A549 treated with dexamethasone at 1 μM for 4 hours (cell line): ENCODE results near the gene HES4. TPM values are rescaled to one million over a fixed set of nuclear protein-coding genes. Genes with fewer than 3 reads are reported as not detected.

Experiments
- total RNA-seq: library from RNA; stranded (reverse); fragments of 200-300 nt; extraction: Qiagen RNA extraction; gene quantifications from 5 replicates; pipeline ENCODE4 v1.2.3, GENCODE V29; 2022

Gene HES4
- 21.4 to 44.8 TPM (median 36.2 TPM) in 5 replicates for total RNA-seq

GRCh38 chr1:999725-1000356 lies at the start of gene HES4:
Gene HES4 (minus strand): TSS chr1:1000097. CDS start chr1:999973, 124 bp downstream.

GRCh38 chr1:1020000-1020404 lies 20.1 kb upstream of the HES4 start, which contains the start of gene AGRN:
Gene AGRN (plus strand): TSS chr1:1020120. CDS start chr1:1020173, 53 bp downstream.

GRCh38 chr1:1013105-1013921 lies 13.4 kb upstream of the HES4 start, which contains the start of gene ISG15:
Gene ISG15 (plus strand): TSS chr1:1013497. CDS start chr1:1013574, 77 bp downstream.

GRCh38 chr1:981955-982558 lies 17.8 kb downstream of the HES4 start, which contains the start of gene PERM1:
Gene PERM1 (minus strand): TSS chr1:982093. CDS start chr1:981029, 1,064 bp downstream.

GRCh38 chr1:966135-966703 lies 33.7 kb downstream of the HES4 start, which contains the start of gene PLEKHN1:
Gene PLEKHN1 (plus strand): TSS chr1:966482. CDS start chr1:966532, 50 bp downstream.

GRCh38 chr1:960363-961131 lies 39.4 kb downstream of the HES4 start, which contains the start of gene KLHL17:
Gene KLHL17 (plus strand): TSS chr1:960584. CDS start chr1:960694, 110 bp downstream.

GRCh38 chr1:958823-959730 lies 40.8 kb downstream of the HES4 start, which contains the start of gene NOC2L:
Gene NOC2L (minus strand): TSS chr1:959256. CDS start chr1:959240, 16 bp downstream.

Other genes starting within 250 kb of the HES4 start
- 14.2 to 22.6 TPM (median 19.7 TPM) in 5 replicates for gene SAMD11, start 76.2 kb downstream of the HES4 start, total RNA-seq
- 63.0 to 92.6 TPM (median 88.9 TPM) in 5 replicates for gene NOC2L, start 40.8 kb downstream of the HES4 start, total RNA-seq
- gene KLHL17, start 39.5 kb downstream of the HES4 start, total RNA-seq: 5.9 to 12.9 TPM (median 11.3 TPM) in 5 replicates
- gene PLEKHN1, start 33.6 kb downstream of the HES4 start, total RNA-seq: 2.3 to 5.0 TPM (median 4.3 TPM) in 5 replicates
- 0.06 to 0.17 TPM (median 0.15 TPM) in 4 of 5 replicates, not detected in the other for gene PERM1, start 18.0 kb downstream of the HES4 start, total RNA-seq
- gene ISG15, start 13.4 kb upstream of the HES4 start, total RNA-seq: 12.2 to 17.4 TPM (median 15.9 TPM) in 5 replicates
- 56.7 to 117 TPM (median 107 TPM) in 5 replicates for gene AGRN, start 20.0 kb upstream of the HES4 start, total RNA-seq
- gene RNF223, start 74.2 kb upstream of the HES4 start, total RNA-seq: 0.13 to 0.20 TPM (median 0.18 TPM) in 5 replicates
- 8.5 to 13.5 TPM (median 12.3 TPM) in 5 replicates for gene C1orf159, start 116.0 kb upstream of the HES4 start, total RNA-seq
- 0.03 TPM in 1 of 5 replicates, not detected in the others for gene TTLL10, start 173.8 kb upstream of the HES4 start, total RNA-seq
- gene TNFRSF18, start 206.5 kb upstream of the HES4 start, total RNA-seq: 0.07 TPM in 1 of 5 replicates, not detected in the others
- gene TNFRSF4, start 214.1 kb upstream of the HES4 start, total RNA-seq: 0.06 to 0.15 TPM (median 0.10 TPM) in 4 of 5 replicates, not detected in the other
- 92.5 to 135 TPM (median 132 TPM) in 5 replicates for gene SDF4, start 231.9 kb upstream of the HES4 start, total RNA-seq
- 10.7 to 17.9 TPM (median 16.5 TPM) in 5 replicates for gene B3GALT6, start 232.1 kb upstream of the HES4 start, total RNA-seq
- gene C1QTNF12, start 246.6 kb upstream of the HES4 start, total RNA-seq: 0.70 to 2.4 TPM (median 1.5 TPM) in 5 replicates